HG03565 (cell line): Measurements from ENCODE around the gene SART1.
"Not testable (repeated sequence)": the region's sequence is repeated elsewhere in the genome, so short reads cannot be mapped to it uniquely, and the experiment has no call there.

Experiments used
- ATAC-seq: cut with Tn5 transposase; IDR thresholded peaks from one replicate; pipeline ENCODE4 v1.9.1; 2021; ENCODE audit warnings: mild to moderate bottlenecking, moderate library complexity; ENCODE audit not compliant: unreplicated experiment

Gene SART1

GRCh38 chr11:66015454-66015881 is 53.9 kb downstream of the SART1 start:
- ATAC-seq: no peak

GRCh38 chr11:66015936-66016792 is 54.6 kb downstream of the SART1 start:
- no peak for ATAC-seq

GRCh38 chr11:66016793-66017177 is 55.3 kb downstream of the SART1 start:
- ATAC-seq: no peak

- no peak for ATAC-seq
Observed at GRCh38 chr11:66017321-66017720, 55.8 kb downstream of the SART1 start.

GRCh38 chr11:66020212-66020611 is 58.7 kb downstream of the SART1 start:
- ATAC-seq: no peak

- no peak for ATAC-seq
Observed at GRCh38 chr11:66020618-66021357, 59.3 kb downstream of the SART1 start.

GRCh38 chr11:66022401-66023185 is 61.1 kb downstream of the SART1 start:
- no peak for ATAC-seq

GRCh38 chr11:66023186-66023440 is 61.6 kb downstream of the SART1 start:
- ATAC-seq: not testable (repeated sequence)

GRCh38 chr11:66026017-66026529 is 64.5 kb downstream of the SART1 start, which contains the start of gene CATSPER1:
Gene CATSPER1, minus strand, starts transcription at chr11:66026479. Its CDS starts 100 bp downstream, at chr11:66026379.
- ATAC-seq: no peak
